H1 (cell line): ENCODE measurements around the gene RELCH. TPM values are rescaled to one million over a fixed set of nuclear protein-coding genes. Genes with fewer than 3 reads are reported as not detected.

Experiments
- CTCF ChIA-PET: fragments of 300-600 bp; sonication (Branson Sonifier 250); formaldehyde crosslinking; loops from one replicate; lab custom pipeline; 2021; ENCODE audit not compliant: partially characterized antibody; lab: Charles Lee
- POLR2A ChIA-PET: fragments of 300-600 bp; sonication (Branson Sonifier 250); formaldehyde crosslinking; loops from one replicate; lab custom pipeline; 2021; ENCODE audit warnings: inconsistent platforms; ENCODE audit not compliant: partially characterized antibody; lab: Charles Lee
- DNase-seq, 2 experiments: peaks; one replicate each; pipeline versions ENCODE4 v3.0.0 to v3.0.0-alpha.2; 2010 to 2022; ENCODE audit warnings: low spot score in 2 of 2, low read depth in 1 of 2, mixed read lengths in 1 of 2
- FAIRE-seq: peaks from 2 replicates; lab custom pipeline; 2011; peaks lifted over from hg19 to GRCh38; lab: Jason Lieb, UNC
- H2AFZ ChIP-seq: 2 replicates; pipeline ENCODE4 v1.8.1; 2012; ENCODE audit warnings: low read length, inconsistent platforms
- H2AK5ac ChIP-seq: 2 replicates; pipeline ENCODE4 v1.6.1; 2013; ENCODE audit warnings: low read depth, low read length
- H2BK120ac ChIP-seq: replicated peaks from 2 replicates; pipeline ENCODE3; 2013; ENCODE audit warnings: low read depth, low read length, inconsistent platforms
- H2BK12ac ChIP-seq: 2 replicates; pipeline ENCODE4 v1.6.1; 2013; ENCODE audit warnings: low read depth, low read length
- H2BK15ac ChIP-seq: 2 replicates; pipeline ENCODE4 v1.6.1; 2013; ENCODE audit warnings: low read length
- H2BK20ac ChIP-seq: 2 replicates; pipeline ENCODE4 v1.6.1; 2013; ENCODE audit warnings: low read length
- H2BK5ac ChIP-seq: 2 replicates; pipeline ENCODE4 v1.6.1; 2013; ENCODE audit warnings: low read depth, low read length
- H3K14ac ChIP-seq: 2 replicates; pipeline ENCODE4 v1.6.1; 2013; ENCODE audit warnings: inconsistent platforms; ENCODE audit not compliant: insufficient read length
- H3K18ac ChIP-seq: 2 replicates; pipeline ENCODE4 v1.6.1; 2013; ENCODE audit warnings: low read length; ENCODE audit errors: extremely low read depth
- H3K23ac ChIP-seq: 2 replicates; pipeline ENCODE4 v1.6.1; 2013; ENCODE audit warnings: inconsistent platforms; ENCODE audit not compliant: insufficient read length
- H3K23me2 ChIP-seq: 2 replicates; pipeline ENCODE4 v1.6.1; 2013; ENCODE audit warnings: low read depth, low read length
- H3K27ac ChIP-seq: 2 replicates; pipeline ENCODE4 v1.6.1; 2011; ENCODE audit warnings: low read depth, low read length, inconsistent platforms
- H3K27me3 ChIP-seq, 4 experiments: replicated peaks in 1 of 4; 1 replicate in 1 of 4; 2 replicates in 3 of 4; pipeline versions ENCODE4 v1.6.1 to v1.8.1; 2011 to 2013; ENCODE audit warnings: low read length in 3 of 4, mild to moderate bottlenecking in 3 of 4, inconsistent platforms in 2 of 4, mixed read lengths in 2 of 4, moderate library complexity in 1 of 4; ENCODE audit not compliant: control insufficient read depth in 3 of 4, insufficient read depth in 3 of 4; ENCODE audit errors: extremely low read depth in 1 of 4
- H3K36me3 ChIP-seq, 4 experiments: 2 replicates each; pipeline versions ENCODE4 v1.6.1 to v1.8.1; 2011 to 2013; ENCODE audit warnings: mild to moderate bottlenecking in 4 of 4, low read length in 3 of 4, moderate library complexity in 2 of 4, control low read depth in 1 of 4, inconsistent platforms in 1 of 4; ENCODE audit not compliant: insufficient read depth in 4 of 4, control insufficient read depth in 2 of 4
- H3K4ac ChIP-seq: replicated peaks from 2 replicates; pipeline ENCODE3; 2013; ENCODE audit warnings: low read length, low read depth, mixed read lengths, inconsistent platforms; ENCODE audit not compliant: insufficient read length
- H3K4me1 ChIP-seq, 4 experiments: replicated peaks in 1 of 4; 1 replicate in 1 of 4; 2 replicates in 3 of 4; pipeline versions ENCODE4 v1.6.1 to v1.8.1; 2011 to 2013; ENCODE audit warnings: low read length in 3 of 4, inconsistent platforms in 2 of 4, mixed read lengths in 1 of 4; ENCODE audit not compliant: insufficient read depth in 4 of 4, control insufficient read depth in 3 of 4
- H3K4me2 ChIP-seq, 2 experiments: 2 replicates each; pipeline versions ENCODE4 v1.6.1 to v1.8.1; 2011 to 2013; ENCODE audit warnings: low read depth in 2 of 2, low read length in 2 of 2, control low read depth in 1 of 2, inconsistent platforms in 1 of 2, mild to moderate bottlenecking in 1 of 2; ENCODE audit not compliant: insufficient read depth in 1 of 2
- H3K4me3 ChIP-seq, 4 experiments: fragments of 200-600, 300-600 bp in 1 of 4; sonication (generic), shearing (Covaris generic), sonication (Bioruptor Twin) in 1 of 4; 2 replicates each; pipeline versions ENCODE4 v1.5.1 to v1.8.1; 2011 to 2016; ENCODE audit warnings: low read length in 4 of 4, low read depth in 3 of 4, control low read depth in 2 of 4, inconsistent platforms in 2 of 4, mild to moderate bottlenecking in 2 of 4, mixed read lengths in 1 of 4, moderate library complexity in 1 of 4; ENCODE audit not compliant: insufficient read depth in 2 of 4; ENCODE audit errors: extremely low read depth in 1 of 4
- H3K56ac ChIP-seq: replicated peaks from 2 replicates; pipeline ENCODE3; 2013; ENCODE audit warnings: low read depth, mild to moderate bottlenecking, mixed read lengths, low read length, inconsistent platforms; ENCODE audit not compliant: insufficient read length
- H3K79me1 ChIP-seq: 2 replicates; pipeline ENCODE4 v1.6.1; 2013; ENCODE audit warnings: low read depth, low read length, control low read depth
- H3K79me2 ChIP-seq, 2 experiments: 2 replicates each; pipeline versions ENCODE4 v1.6.1 to v1.8.1; 2012 to 2013; ENCODE audit warnings: low read length in 2 of 2, mild to moderate bottlenecking in 2 of 2, inconsistent platforms in 1 of 2; ENCODE audit not compliant: insufficient read depth in 2 of 2, control insufficient read depth in 1 of 2
- H3K9ac ChIP-seq, 4 experiments: replicated peaks in 1 of 4; 1 replicate in 1 of 4; 2 replicates in 3 of 4; pipeline versions ENCODE4 v1.6.1 to v1.8.1; 2011 to 2013; ENCODE audit warnings: low read depth in 3 of 4, low read length in 3 of 4, control low read depth in 2 of 4, mild to moderate bottlenecking in 2 of 4, moderate library complexity in 2 of 4, inconsistent platforms in 1 of 4; ENCODE audit errors: extremely low read depth in 1 of 4
- H3K9me3 ChIP-seq, 2 experiments: 2 replicates each; pipeline versions ENCODE4 v1.6.1 to v1.8.1; 2012 to 2013; ENCODE audit warnings: mild to moderate bottlenecking in 2 of 2, moderate library complexity in 2 of 2, control low read depth in 1 of 2, inconsistent platforms in 1 of 2, low read depth in 1 of 2, low read length in 1 of 2, mixed read lengths in 1 of 2; ENCODE audit not compliant: insufficient read depth in 2 of 2
- H4K20me1 ChIP-seq, 2 experiments: replicated peaks in 1 of 2; 2 replicates each; pipeline versions ENCODE3 to v1.8.1; 2011 to 2013; ENCODE audit warnings: inconsistent platforms in 2 of 2, low read length in 2 of 2, mild to moderate bottlenecking in 1 of 2; ENCODE audit not compliant: insufficient read depth in 2 of 2, control insufficient read depth in 1 of 2
- H4K5ac ChIP-seq: 2 replicates; pipeline ENCODE4 v1.6.1; 2013; ENCODE audit warnings: low read length, low read depth, mixed read lengths, inconsistent platforms; ENCODE audit not compliant: insufficient read length
- H4K8ac ChIP-seq: 2 replicates; pipeline ENCODE4 v1.8.0; 2013; ENCODE audit warnings: mild to moderate bottlenecking, moderate library complexity, low read length, inconsistent platforms; ENCODE audit not compliant: insufficient read depth; ENCODE audit errors: extremely low read depth
- H4K91ac ChIP-seq: replicated peaks from 2 replicates; pipeline ENCODE3; 2013; ENCODE audit warnings: low read length, mixed read lengths, inconsistent platforms; ENCODE audit not compliant: insufficient read length
- ATF3 ChIP-seq: IDR thresholded peaks from 2 replicates; pipeline ENCODE4 v1.6.1; 2011; ENCODE audit warnings: low read depth, mild to moderate bottlenecking, low read length; ENCODE audit not compliant: insufficient read depth
- CHD2 ChIP-seq: IDR thresholded peaks from 2 replicates; pipeline ENCODE4 v1.6.1; 2012; ENCODE audit warnings: low read length, improper control_type of control experiment
- E2F6 ChIP-seq: IDR thresholded peaks from 2 replicates; pipeline ENCODE4 v1.6.1; 2012; ENCODE audit warnings: inconsistent platforms
- EP300 ChIP-seq, 2 experiments: IDR thresholded peaks; 1 replicate in 1 of 2; 2 replicates in 1 of 2; pipeline ENCODE4 v1.6.1; 2011 to 2012; ENCODE audit warnings: low read depth in 2 of 2, low read length in 2 of 2, mild to moderate bottlenecking in 2 of 2, borderline replicate concordance in 1 of 2, inconsistent platforms in 1 of 2, moderate library complexity in 1 of 2
- JUND ChIP-seq: IDR thresholded peaks from 2 replicates; pipeline ENCODE4 v1.6.1; 2011; ENCODE audit warnings: mild to moderate bottlenecking, improper control_type of control experiment, low read length
- MAFK ChIP-seq: IDR thresholded peaks from 2 replicates; pipeline ENCODE4 v1.6.1; 2012; ENCODE audit warnings: low read depth, mild to moderate bottlenecking, improper control_type of control experiment, low read length
- PHF8 ChIP-seq: fragments of 200-600 bp; sonication (generic); conservative IDR thresholded peaks from 2 replicates; pipeline ENCODE4 v1.7.1; 2012; ENCODE audit warnings: low read depth, mild to moderate bottlenecking, inconsistent platforms, low read length, moderate library complexity
- SIN3A ChIP-seq, 2 experiments: IDR thresholded peaks in 1 of 2; conservative IDR thresholded peaks in 1 of 2; 2 replicates each; pipeline ENCODE4 v1.6.1; 2011 to 2012; ENCODE audit warnings: low read length in 2 of 2, improper control_type of control experiment in 1 of 2, low read depth in 1 of 2, mild to moderate bottlenecking in 1 of 2
- SRF ChIP-seq: IDR thresholded peaks from 2 replicates; pipeline ENCODE4 v1.6.1; 2011; ENCODE audit warnings: mild to moderate bottlenecking, low read depth, low read length, moderate library complexity
- TAF1 ChIP-seq: IDR thresholded peaks from 2 replicates; pipeline ENCODE4 v1.6.1; 2011; ENCODE audit warnings: mild to moderate bottlenecking, low read depth, low read length
- TAF7 ChIP-seq: optimal IDR thresholded peaks from 2 replicates; pipeline ENCODE3; 2011; ENCODE audit warnings: low read depth, mild to moderate bottlenecking, inconsistent platforms, low read length, moderate library complexity, borderline replicate concordance
- ZNF274 ChIP-seq: IDR thresholded peaks from 2 replicates; pipeline ENCODE4 v1.7.0; 2012; ENCODE audit warnings: low read length, borderline replicate concordance; ENCODE audit errors: extremely low read depth
- WGBS, 2 experiments: shearing (Covaris generic) in 1 of 2; methylation state at CpG; one replicate each; pipeline versions ENCODE4 v1.1.6 to v1.1.7; 2013 to 2015; ENCODE audit warnings: low lambda C conversion rate in 2 of 2, mixed read lengths in 2 of 2, inconsistent platforms in 1 of 2, low coverage in 1 of 2, missing lambda C conversion rate in 1 of 2; ENCODE audit not compliant: insufficient replicate concordance in 2 of 2, insufficient coverage in 1 of 2, insufficient read length in 1 of 2; ENCODE audit errors: extremely low coverage in 1 of 2, missing lambda C conversion rate in 1 of 2; 5-methylcytosine and 5-hydroxymethylcytosine counted together
- polyA plus RNA-seq, 7 experiments: library from polyadenylated mRNA; depleted of rRNA in 3 of 7; stranded (reverse) in 5 of 7; unstranded in 2 of 7; fragments of >200 nt in 5 of 7; fragments of 200-250 nt in 2 of 7; gene quantifications; 1 replicate in 5 of 7; 2 replicates in 1 of 7; 4 replicates in 1 of 7; pipeline versions ENCODE4 v1.2.1 to v1.2.3, GENCODE V29; 2011 to 2013; ENCODE audit warnings: missing spikeins in 2 of 7, mixed read lengths in 2 of 7
- total RNA-seq: library from RNA; stranded (reverse); fragmentation: NEBNext Ultra II Directional; extraction: Animal tissue kit (Norgen Biotek cat#: 25700); gene quantifications from 2 replicates; pipeline ENCODE4 v1.2.1, GENCODE V29; 2021

The RELCH gene
- total and polyA plus RNA-seq, 2 of the 8 experiments (the other 6 are each of a cell fraction or from before 2014, with no cell fraction given) = 7.3 to 26.9 TPM

GRCh38 chr18:62332431-62332830 lies 145.4 kb downstream of the RELCH start:
- no peak overlapping the region for H2BK20ac ChIP-seq
- no peak overlapping the region for H2BK12ac ChIP-seq
- H2BK120ac ChIP-seq = no peak overlapping the region
- no peak overlapping the region for H3K27ac ChIP-seq
- peaks cover 6% of the 10 kb centered on the region; the same call in 1 of the 2 replicates for H3K79me1 ChIP-seq
- peaks cover 0 to 1% of the 10 kb centered on the region in 2 experiments for H4K20me1 ChIP-seq
- no peak overlapping the region for H3K14ac ChIP-seq
- no peak overlapping the region for H3K9ac ChIP-seq
- no peak overlapping the region for H4K8ac ChIP-seq
- no peak overlapping the region for H2AFZ ChIP-seq
- no peak overlapping the region for H3K4me3 ChIP-seq
- no peak overlapping the region for H4K91ac ChIP-seq
- no peak overlapping the region for H3K56ac ChIP-seq
- H2AK5ac ChIP-seq = no peak overlapping the region
- H3K4ac ChIP-seq = no peak overlapping the region
- no peak overlapping the region for H2BK5ac ChIP-seq
- FAIRE-seq (no peak), DNase-seq (no peak)
- no peaks in the 10 kb centered on the region for H3K23me2 ChIP-seq
- no peak overlapping the region for H2BK15ac ChIP-seq
- WGBS, 2 experiments = 87% methylated on average over 3 of the region's 3 CpGs; no CpG with 5 or more reads in 1 of the 2 experiments
- no peaks in the 10 kb centered on the region for H3K9me3 ChIP-seq
- H3K23ac ChIP-seq = no peak overlapping the region
- no peaks in the 10 kb centered on the region for H3K36me3 ChIP-seq
- H3K79me2 ChIP-seq = peaks cover 0 to 69% of the 10 kb centered on the region in 2 experiments; a peak in 2 of 4 replicates
- no peak overlapping the region for H3K4me2 ChIP-seq
- H3K27me3 ChIP-seq = peaks cover 0 to under 1% (median under 1%) of the 10 kb centered on the region in 4 experiments; a peak in 4 of 7 replicates
- ChIA-PET CTCF (interaction anchor here (1.2 to 2.4 kb wide), 3 partner anchors 13 to 59 kb away, joined by 3 to 7 read pairs (median 4); no protein-coding TSS in a partner anchor), POLR2A (interaction anchor here (1.1 to 1.5 kb wide), 2 partner anchors 8 to 9 kb away, joined by 3 to 6 read pairs; no protein-coding TSS in a partner anchor)
- H4K5ac ChIP-seq = no peak overlapping the region
- no peak overlapping the region for H3K18ac ChIP-seq
- peaks cover 10 to 18% (median 13%) of the 10 kb centered on the region in 4 experiments for H3K4me1 ChIP-seq
- TF ChIP-seq ZNF274 (no peak), PHF8 (no peak), TAF7 (no peak), SRF (no peak), E2F6 (no peak), TAF1 (no peak), ATF3 (no peak), EP300 (IDR thresholded peaks at IDR 0.05; ENCODE audit: borderline replicate concordance in 1 of 2, low read depth in 2 of 2, low read length in 2 of 2) (no peak), SIN3A (conservative IDR thresholded peaks at IDR 0.05 in 1 of 2, IDR thresholded peaks at IDR 0.05 in 1 of 2; ENCODE audit: low read depth in 1 of 2, low read length in 2 of 2) (no peak), MAFK (no peak), CHD2 (no peak), JUND (no peak)
